Stimulated activated CD4-positive, alpha-beta T cell treated with anti-CD3 and anti-CD28 coated beads, TNF-alpha, amount 100 ng/mL, for 24 hours (primary cell): ENCODE data around the gene BCAS4.

Experiments
- DNase-seq, 3 experiments: peaks; one replicate each; pipeline ENCODE4 v3.0.0-alpha.2; 2020; ENCODE audit warnings: low read depth in 3 of 3

The BCAS4 gene

GRCh38 chr20:50904067-50904570 lies 109.3 kb downstream of the BCAS4 start:
- no peak for DNase-seq

GRCh38 chr20:50909413-50909812 lies 114.6 kb downstream of the BCAS4 start:
- DNase-seq = no peak

GRCh38 chr20:50911030-50911429 lies 116.2 kb downstream of the BCAS4 start:
- no peak for DNase-seq

- DNase-seq = no peak
These were observed 116.9 kb downstream of the BCAS4 start for GRCh38 chr20:50911716-50912115.

- no peak for DNase-seq
These were observed 119.0 kb downstream of the BCAS4 start for GRCh38 chr20:50913690-50914375.

- DNase-seq = no peak
These were observed 120.6 kb downstream of the BCAS4 start for GRCh38 chr20:50915424-50915823.

GRCh38 chr20:50916257-50916656 lies 121.4 kb downstream of the BCAS4 start:
- no peak for DNase-seq

GRCh38 chr20:50916934-50917333 lies 122.1 kb downstream of the BCAS4 start:
- no peak for DNase-seq

- DNase-seq = no peak
These were observed 123.5 kb downstream of the BCAS4 start for GRCh38 chr20:50918403-50918802.

- DNase-seq = no peak
These were observed 124.7 kb downstream of the BCAS4 start for GRCh38 chr20:50919567-50919966.

- DNase-seq = no peak
These were observed 126.1 kb downstream of the BCAS4 start for GRCh38 chr20:50920997-50921396.

GRCh38 chr20:50921803-50922501 lies 127.1 kb downstream of the BCAS4 start:
- DNase-seq = no peak

GRCh38 chr20:50924261-50924920 lies 129.5 kb downstream of the BCAS4 start:
- DNase-seq = no peak

- DNase-seq = no peak
These were observed 131.7 kb downstream of the BCAS4 start for GRCh38 chr20:50926530-50926929.
